Cardiac septum (tissue), 1 donor: ENCODE results near the gene SCAANT1. TPM values are rescaled to one million over a fixed set of nuclear protein-coding genes. Genes with fewer than 3 reads are reported as not detected.

Source experiments
- DNase-seq: peaks from one replicate; pipeline ENCODE4 v3.0.0-alpha.2; 2020; ENCODE audit warnings: low spot score
- intact Hi-C: fragments of 100-400 bp; cut with DNase I; formaldehyde crosslinking; loops from one replicate; pipeline ENCODE4 v1.14.0; 2022
- long read RNA-seq: library from polyadenylated mRNA; unstranded; transcript quantifications from one replicate; pipeline ENCODE4 v2.0.0, GENCODE V29; 2021
- total RNA-seq: library from RNA; stranded (reverse); fragmentation: NEBNext Ultra II Directional; extraction: Animal tissue kit (Norgen Biotek cat#: 25700); gene quantifications from one replicate; pipeline ENCODE4 v1.2.1, GENCODE V29; 2021
- donor health status: DM: no; HTN: no; CAD: no.

Gene SCAANT1
- not detected for total RNA-seq
- long read RNA-seq, result 0 reads

DNA sequence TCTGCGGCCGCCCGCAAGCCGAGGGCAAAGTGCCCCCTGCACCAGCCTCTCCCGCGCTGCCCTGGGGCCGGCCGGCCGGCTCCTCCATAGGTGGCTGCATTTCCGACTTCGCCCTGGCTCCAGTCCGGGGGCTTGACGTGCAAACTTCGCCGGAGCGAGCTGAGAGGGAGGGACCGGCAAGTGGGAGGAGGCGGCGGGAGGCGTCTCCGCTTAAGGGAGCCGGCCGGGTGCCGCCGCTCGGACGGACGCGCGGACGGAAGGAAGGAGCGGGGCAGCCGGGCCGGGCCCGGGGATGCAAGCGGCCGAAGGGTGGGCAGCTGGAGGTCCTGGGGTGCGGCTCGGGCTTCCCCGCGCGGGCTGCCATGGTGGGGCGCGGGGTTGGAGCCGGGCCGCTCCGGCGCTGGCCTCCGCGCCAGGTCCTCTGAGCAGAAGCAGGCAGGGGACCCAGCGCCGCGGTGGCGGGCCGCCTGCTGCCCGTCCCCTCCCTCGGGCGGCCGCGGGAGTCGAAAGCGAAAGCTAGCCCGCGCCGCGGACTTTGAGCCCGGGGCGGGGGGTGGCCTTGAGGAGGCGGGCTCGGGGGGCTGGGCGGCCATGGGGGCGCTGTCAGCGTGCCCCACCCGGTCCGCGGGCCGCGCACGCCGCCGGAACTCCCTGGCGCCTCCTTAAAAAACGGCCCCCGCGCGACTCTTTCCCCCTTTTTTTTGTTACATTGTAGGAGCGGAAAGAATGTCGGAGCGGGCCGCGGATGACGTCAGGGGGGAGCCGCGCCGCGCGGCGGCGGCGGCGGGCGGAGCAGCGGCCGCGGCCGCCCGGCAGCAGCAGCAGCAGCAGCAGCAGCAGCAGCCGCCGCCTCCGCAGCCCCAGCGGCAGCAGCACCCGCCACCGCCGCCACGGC is at the start of gene SCAANT1:
Gene SCAANT1 (minus strand): TSS at position 511 of the 895 bp plus-strand sequence.
- DNase-seq, result peak; percentile 95
- intact Hi-C loops, result loop anchor here (1.0 to 5.0 kb wide), 3 partner anchors 48 to 80 kb away; no protein-coding TSS in a partner anchor

DNA sequence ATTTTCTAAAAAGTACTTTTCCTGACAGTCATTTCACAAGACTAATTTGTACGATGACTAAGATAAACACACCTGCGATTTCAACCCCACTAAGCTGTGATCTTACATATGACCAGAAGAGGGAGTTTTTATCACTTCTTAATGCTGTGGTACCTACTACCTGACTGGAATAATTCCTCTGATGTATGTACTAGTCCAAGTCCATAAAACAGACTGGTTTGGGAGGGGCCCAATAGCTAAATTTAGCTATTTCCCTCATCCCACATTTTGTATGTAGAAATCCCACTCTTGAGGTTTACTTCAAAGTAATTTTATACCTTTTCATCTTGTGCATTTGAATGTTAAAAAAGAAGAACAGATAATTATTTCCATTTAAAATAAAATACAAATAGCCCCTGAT is 49.7 kb upstream of the SCAANT1 start:
- DNase-seq, result no peak
- intact Hi-C loops, result loop anchor here (5.0 kb wide), 1 partner anchor 50 kb away; the partner anchor contains the start of gene SCAANT1

DNA sequence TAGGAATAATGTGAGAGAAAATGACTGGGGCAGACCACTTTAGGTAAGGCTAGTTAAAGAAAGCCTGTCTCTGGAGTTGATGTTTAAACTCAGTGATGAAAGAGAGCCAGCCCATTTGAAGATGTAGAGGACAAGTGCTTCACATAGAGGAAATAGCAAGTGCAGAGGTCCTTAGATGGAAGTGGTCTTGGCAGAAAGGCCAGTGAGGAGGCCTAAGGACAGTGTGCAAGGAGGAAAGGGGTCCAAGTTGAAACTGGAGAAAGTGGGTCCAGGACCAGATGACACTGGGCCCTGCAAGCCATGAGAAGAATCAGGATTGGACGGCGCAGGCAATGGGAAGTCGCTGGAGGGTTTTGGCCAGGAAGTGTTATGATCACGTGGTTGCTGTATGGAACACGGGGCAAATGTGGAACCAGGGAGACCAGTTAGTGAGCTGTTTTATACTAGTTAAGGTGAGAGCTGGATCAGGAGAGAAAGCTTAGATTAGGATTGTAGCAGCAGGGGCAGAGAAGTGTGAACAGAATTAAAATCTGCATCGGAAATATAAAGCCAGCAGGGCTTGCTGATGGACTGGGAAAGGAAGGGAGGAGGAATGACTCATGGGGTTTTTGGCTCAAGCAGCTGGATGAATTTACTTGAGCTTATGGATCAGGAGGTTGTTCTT is 48.0 kb upstream of the SCAANT1 start:
- no peak for DNase-seq
- intact Hi-C loops, result loop anchor here (5.0 kb wide), 1 partner anchor 48 kb away; the partner anchor contains the start of gene SCAANT1

DNA sequence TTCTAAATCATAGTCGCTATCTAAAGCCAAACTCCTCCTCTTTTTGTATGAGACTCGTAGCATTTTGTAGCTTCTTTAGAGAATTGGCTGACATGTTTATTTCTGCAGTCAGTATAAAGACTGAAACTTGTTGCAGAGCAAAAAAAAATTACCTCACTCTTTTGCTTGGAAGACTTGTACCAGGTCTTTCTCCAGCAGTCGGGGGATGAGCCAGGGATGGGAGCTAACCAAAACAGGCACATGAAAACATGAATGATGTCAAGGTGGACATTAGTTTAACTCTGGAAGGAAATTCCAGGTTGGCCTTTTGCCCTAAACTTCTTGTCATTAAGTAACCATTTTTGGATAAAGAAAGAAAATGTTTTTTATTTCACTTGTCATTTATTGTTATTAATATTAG is 47.0 kb upstream of the SCAANT1 start:
- intact Hi-C loops, result no loop called here
- DNase-seq, result no peak

DNA sequence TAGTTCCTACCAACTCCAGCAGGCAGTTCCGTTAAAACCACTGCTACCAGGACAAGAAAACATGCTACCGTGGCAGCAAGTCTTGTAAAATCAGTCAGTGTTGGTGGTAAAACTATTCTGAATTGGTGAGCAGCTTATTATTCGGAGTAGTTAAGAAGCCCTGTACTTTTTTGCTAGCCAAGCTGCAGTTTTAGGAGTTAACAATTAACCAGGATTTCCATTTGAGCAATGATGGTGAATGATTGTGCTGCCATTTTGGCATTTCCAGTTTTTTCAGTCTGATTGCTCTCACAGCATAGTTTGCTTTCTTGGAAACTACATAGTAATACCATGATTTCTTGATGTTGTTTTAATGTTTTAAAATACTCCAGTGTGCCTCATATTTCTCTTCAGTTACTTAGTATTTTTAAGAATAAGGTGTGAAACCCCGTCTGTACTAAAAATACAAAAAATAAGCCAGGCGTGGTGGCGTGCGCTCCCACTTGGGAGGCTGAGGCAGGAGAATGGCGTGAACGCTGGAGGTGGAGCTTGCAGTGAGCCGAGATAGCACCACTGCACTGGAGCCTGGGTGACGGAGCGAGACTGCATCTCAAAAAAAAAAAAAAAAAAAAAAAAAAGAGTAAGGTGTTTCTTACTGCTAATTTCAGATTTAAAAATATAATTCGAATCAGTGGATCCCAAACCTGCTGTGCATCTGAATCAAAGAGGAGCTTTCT is 43.8 kb upstream of the SCAANT1 start:
- intact Hi-C loops, result no loop called here
- no peak for DNase-seq

DNA sequence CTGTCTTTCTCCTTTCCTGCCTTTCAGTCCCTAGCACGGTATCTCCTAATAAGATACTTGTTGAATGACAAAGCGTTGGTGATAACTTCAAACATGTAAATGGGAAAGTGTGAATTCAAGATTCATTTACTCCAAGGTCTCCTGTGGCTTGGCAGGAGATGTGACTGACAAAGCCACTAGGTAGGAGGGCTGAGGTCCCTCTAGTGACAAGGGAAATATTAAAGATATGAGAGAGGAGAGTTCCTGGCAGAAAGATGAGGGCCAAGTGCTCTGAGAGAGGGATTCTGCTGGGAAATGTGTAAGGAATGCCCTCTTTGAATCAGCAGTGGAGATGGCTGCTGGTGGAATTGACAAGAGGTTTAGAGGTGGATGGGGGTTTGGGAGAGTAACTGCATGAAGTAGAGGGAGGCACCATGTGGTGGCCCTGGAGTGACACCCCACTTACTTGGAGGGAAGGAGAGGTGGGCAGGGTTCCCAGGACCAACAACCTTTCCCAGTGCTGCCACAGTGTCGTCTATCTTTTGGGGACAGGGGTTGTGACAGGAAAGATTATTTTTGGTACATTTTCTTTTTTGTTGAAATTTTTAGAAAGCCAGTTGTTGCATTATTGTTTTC is 43.0 kb upstream of the SCAANT1 start:
- intact Hi-C loops, result no loop called here
- DNase-seq, result no peak

DNA sequence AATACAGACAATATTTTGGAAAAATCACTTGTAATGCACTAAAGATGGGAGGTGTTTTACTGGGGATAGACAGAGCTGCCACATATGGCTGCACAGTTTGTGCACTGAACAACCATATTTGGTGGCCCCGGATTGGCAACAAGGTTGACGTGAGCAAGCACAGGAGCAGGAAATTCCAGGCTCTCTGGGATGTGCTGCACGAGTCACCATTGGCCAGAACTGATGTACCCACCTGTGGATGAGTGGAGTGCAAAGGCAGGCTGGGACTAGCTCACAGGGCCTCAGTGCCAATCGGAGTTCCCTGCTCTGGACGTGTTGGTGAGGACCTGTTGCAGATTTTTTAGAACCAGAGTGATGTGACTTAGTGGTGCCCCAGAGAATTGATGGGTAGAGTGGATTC is 42.0 kb upstream of the SCAANT1 start:
- intact Hi-C loops, result no loop called here
- DNase-seq, result no peak

DNA sequence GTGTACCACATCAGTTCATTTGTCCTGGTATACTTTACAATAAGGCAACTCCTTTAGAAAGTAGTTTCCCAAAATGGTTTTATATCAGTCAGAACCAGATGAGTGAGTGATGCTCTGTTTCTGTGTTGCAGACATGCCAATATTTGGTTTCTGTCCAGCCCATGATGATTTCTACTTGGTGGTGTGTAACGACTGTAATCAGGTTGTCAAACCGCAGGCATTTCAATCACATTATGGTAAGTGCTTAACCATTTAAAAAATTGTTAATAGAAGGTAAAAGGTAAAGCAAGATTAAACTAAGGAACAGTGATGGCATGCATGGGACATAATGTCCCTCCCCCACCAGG is 40.0 kb upstream of the SCAANT1 start:
- intact Hi-C loops, result no loop called here
- no peak for DNase-seq

DNA sequence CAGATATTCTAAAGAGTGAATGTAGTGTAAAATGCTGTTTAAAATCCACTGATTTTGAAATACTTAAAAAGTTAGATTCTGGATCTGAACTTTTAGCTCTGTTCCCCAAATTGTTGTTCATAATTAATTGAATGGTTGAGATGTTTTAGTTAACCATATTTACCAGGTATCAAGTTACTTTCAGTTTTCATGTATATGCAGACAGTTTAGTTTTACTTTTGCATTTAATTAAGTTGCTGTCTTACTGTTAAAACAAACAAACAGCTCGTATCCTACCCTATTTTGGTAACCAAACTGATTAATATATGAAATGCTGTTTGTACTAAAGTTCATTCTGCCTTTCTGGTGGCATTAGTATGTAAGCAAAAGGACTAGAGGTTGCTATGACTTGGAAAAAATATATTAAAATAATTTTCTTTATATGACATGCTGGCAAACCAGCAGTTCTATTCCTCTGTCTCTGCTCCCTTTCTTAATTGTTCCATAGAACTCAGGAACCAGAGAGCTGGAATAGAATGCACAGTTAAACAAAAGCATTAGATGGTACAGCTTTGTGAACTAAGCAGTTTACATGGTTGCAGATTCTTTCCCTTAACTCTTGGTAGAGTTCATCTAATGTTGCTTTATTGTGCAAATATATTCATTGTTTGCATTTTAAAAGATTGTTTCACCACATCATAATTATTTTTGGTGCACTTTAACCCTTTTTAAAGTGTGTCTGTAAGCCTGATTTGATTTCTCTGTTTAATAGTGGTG is 39.5 kb upstream of the SCAANT1 start:
- DNase-seq, result no peak
- intact Hi-C loops, result no loop called here

DNA sequence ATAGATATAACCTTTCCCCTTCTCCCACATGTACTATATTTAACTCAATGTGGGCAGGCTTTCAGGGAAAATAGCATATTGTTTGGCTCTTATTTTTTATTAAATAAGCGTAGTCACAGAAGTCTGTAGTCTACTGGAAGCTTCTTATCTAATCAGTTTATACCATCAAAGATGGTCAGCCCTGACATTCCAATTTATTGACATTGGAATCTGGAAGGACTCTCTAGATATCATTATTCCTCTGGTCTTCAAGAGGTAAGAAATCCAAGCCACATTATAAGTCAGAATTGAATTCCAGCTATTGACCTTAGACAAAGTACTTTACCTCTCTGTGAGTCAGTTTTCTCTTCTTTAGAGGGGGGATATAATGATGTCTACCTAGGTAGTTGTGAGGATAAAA is 38.5 kb upstream of the SCAANT1 start:
- DNase-seq, result no peak
- intact Hi-C loops, result no loop called here

DNA sequence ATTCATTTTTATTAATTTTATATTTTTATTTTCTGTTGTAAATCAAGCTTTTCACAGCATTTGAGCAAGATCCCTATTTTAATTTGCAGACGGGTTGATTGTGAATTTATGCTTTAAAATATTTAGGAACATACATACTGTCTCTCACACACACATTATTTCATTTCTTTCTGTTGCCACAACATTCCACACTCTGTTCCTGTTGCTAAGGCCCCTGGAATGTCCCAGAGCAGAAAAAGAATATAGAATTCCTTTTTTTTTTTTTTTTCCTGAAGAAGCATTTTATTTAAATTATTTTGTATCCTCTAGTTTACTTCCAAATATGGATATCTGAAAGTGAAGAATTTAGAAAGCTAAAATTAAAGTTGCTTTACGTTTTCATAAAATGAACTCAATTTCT is 36.8 kb upstream of the SCAANT1 start:
- intact Hi-C loops, result no loop called here
- no peak for DNase-seq

DNA sequence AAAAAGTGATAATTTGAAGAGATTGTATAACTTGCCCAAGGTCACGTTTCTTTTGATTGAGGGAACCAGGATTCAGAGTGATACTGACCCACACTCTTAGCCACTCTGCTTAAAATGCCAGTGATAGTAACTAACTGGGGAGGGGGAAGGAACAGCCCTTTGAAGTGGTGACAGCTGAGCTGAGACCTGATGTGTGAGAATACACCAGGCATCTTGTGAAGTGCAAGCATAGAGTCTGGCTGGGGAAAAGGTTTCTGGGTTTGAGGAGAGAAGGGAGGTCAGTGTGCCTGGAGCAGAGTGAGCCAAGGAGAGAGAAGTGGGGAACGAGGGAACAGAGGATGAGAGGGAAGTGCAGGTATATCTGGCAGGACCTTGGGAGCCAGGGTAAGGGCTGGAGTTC is 35.4 kb upstream of the SCAANT1 start:
- intact Hi-C loops, result no loop called here
- no peak for DNase-seq

DNA sequence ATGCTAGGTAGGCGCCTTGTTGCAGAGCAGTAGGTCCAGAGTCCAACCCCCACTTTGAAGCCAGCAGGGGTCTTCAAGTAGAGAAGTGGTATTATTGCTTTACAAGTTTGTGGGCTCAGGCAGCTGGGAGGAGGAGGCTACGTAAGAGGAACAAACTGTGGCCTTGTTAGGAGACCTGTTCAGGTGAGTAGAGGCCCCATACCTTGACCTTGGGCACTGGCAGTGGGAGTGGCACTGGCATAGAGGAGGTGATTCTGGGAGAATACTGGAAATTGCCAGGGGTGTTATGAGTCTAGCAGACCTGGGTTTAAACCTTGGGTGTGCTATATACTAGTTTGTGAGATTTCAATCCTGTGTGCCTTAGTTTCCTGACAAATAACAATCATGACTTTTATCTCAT is 34.6 kb upstream of the SCAANT1 start:
- intact Hi-C loops, result no loop called here
- DNase-seq, result no peak

DNA sequence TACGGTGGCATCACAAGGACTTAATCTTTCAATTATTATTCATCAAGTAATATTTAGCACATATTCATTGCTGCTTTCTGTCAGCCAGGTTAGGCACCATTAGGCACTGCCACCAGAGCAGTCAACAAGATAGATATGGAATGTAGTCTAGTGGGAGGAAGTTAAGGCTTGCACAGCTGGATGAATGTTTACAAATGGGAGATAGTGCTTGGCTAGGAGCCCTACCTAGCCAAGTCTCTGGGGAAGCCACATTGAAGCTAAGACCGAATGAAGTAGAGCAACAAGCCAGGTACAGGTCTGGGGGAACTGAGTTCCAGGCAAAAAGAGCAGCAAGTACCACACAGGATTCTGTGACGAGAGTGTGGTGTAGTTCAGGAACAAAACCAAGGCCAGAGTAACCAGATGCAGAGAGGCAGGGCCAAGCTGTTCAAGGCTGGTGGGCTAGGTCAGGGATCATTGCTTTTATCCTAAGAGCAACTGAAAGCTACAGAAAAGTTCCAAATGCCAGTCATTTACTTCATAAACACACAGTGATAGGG is 33.4 kb upstream of the SCAANT1 start:
- intact Hi-C loops, result no loop called here
- no peak for DNase-seq

DNA sequence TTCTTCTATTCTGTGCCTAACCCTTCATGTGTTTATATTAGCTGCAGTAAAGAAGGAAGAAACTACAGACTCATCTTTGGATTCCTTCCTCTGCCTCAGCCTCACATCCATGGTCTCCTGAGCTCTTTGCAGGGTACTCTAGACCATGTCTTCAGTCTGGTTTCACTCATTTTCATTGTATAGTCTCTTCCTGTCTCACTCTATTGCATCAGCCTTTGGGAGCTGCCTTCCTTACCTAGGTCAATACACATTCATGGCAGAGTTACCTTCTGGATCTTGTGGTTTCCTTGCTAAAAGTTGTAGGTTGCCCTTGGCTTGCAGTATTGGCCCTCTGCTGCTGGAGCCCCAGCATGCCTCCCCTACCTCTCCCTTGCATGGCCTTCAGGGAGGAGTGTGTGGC is 31.5 kb upstream of the SCAANT1 start:
- intact Hi-C loops, result no loop called here
- DNase-seq, result no peak

DNA sequence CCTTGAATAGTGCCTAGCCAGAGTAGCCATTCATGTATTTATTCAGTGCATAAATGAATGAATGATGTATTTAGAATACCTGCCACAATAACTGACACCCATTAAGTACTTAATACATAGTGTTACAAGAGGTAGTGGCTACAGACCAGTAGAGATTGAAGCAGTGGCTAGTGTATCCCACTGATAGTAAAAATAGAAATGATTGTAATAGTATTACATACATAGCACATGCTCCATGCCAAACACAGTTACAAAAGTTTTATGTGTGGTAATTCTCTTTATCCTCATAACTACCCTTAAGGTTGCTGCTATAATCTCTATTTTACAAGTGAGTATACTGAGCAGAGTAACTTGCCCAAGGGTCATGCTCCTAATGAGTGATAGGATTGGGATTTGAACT is 30.3 kb upstream of the SCAANT1 start:
- DNase-seq, result no peak
- intact Hi-C loops, result no loop called here

DNA sequence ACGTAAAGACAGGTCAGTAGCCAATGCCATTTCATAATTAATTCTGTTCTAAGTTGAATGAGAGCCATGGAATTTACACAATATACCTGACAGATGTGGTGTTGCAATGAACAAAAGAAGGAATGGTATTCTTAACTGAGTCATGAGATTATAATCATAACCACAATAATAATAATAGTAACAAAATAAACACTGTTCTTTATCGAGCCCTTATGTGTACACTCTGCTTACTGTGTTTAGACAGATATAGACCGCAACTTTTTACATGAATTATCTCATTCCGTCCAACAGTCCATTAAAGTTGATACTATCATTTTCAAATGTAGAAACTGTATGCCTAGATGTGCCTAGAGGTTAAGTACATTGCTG is 28.2 kb upstream of the SCAANT1 start:
- no peak for DNase-seq
- intact Hi-C loops, result no loop called here

DNA sequence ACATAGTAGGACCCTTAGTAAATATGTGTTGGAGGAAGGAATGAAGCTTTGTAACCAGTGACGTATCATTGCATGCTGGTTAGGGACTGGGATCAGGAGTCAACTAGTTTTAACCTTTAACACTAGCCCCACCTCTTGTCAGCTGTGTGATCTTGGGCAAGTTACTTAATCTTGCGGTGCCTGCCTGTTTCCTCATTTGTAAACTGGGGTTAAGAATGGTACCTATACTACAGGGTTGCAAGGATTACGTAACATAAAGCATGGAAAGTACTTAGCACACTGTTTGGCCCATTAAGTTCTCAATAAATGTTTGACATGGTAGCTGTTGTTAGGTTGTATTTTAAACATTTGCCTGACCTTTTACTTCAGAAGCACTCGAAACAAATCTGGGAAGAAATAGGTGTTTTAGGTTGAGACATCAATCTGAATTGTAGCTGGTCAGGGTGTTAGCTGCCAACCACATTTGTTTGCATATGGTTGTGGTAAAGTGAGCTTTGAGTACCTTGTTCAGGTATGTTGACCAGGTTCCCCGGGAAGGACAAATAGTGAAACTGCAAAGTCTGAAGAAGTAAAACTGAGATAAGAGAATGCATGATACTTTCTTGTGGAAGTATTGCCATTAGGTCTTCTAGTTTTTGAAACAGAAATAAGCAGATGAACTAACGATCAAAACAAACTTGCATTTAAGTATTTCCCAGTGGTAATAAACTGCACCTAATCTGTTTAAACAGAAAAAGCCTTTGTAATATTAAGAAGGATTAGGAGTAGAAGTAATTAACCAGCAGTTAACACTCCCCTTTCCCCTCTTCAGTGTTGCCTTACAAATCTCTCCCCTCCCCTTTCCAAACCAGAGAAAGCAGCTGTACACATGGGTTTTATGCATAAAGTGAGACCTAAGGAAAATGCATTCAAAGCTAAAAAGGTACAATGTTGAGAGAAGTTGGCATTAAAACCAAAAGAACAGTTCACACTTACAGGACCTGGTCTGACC is 25.8 kb upstream of the SCAANT1 start:
- DNase-seq, result peak; percentile 87
- intact Hi-C loops, result no loop called here
